VCaP (cell line): ENCODE results near the gene SLC9A8.
"Not testable (repeated sequence)": the region's sequence is repeated elsewhere in the genome, so short reads cannot be mapped to it uniquely, and the experiment has no call there.

Source experiments
- H3K27ac ChIP-seq: fragments of 450-650 bp; 2 replicates; pipeline ENCODE4 v1.5.1; 2017
- CTCF ChIP-seq: fragments of 450-650 bp; conservative IDR thresholded peaks from 2 replicates; pipeline ENCODE4 v1.5.1; 2017; ENCODE audit warnings: mild to moderate bottlenecking, moderate library complexity

SLC9A8 gene

GRCh38 chr20:49798718-49799117, 13.9 kb upstream of the SLC9A8 start:
- no peak overlapping the region for H3K27ac ChIP-seq
- TF ChIP-seq CTCF, result no peak

GRCh38 chr20:49799698-49800097, 12.9 kb upstream of the SLC9A8 start:
- H3K27ac ChIP-seq, result no peak overlapping the region
- TF ChIP-seq CTCF, result no peak

GRCh38 chr20:49803418-49803817, 9.2 kb upstream of the SLC9A8 start:
- no peak for TF ChIP-seq CTCF
- no peak overlapping the region for H3K27ac ChIP-seq

- no peak for TF ChIP-seq CTCF
- H3K27ac ChIP-seq, result no peak overlapping the region
Observed at GRCh38 chr20:49804364-49804763, 8.3 kb upstream of the SLC9A8 start.

GRCh38 chr20:49805224-49805876, 7.3 kb upstream of the SLC9A8 start:
- not testable (repeated sequence) for H3K27ac ChIP-seq

GRCh38 chr20:49808753-49809152, 3.9 kb upstream of the SLC9A8 start:
- no peak overlapping the region for H3K27ac ChIP-seq
- no peak for TF ChIP-seq CTCF

- no peak for TF ChIP-seq CTCF
- H3K27ac ChIP-seq, result no peak overlapping the region
Observed at GRCh38 chr20:49809803-49810359, 2.7 kb upstream of the SLC9A8 start.

- no peak for TF ChIP-seq CTCF
- no peak overlapping the region for H3K27ac ChIP-seq
Observed at GRCh38 chr20:49810491-49811190, 2.0 kb upstream of the SLC9A8 start.
